ENCODE data around the gene AGK.
A peak's percentile ranks its signal among the peaks of the same experiment; 100 is the strongest.

Gene AGK

DNA sequence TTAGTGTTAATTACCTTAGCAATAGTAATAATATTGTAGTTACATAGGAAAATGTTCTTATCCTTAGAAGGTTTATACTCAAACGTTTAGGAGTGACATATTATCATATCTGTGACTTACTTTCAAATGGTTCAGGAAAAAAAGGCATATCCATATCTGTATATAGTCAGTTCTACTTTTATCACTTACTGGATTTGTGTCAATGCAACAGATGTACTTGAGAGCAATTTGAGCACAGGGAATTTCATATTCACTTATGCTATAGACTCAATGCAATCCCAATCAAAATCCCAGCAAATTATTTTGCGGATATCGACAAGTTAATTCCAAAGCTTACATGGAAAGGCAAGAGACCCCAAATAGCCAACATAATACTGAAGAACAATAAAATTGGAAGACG, 140.8 kb downstream of the AGK start:
- Histone ChIP-seq H3K9ac (ENCODE audit: low read length) (no peak overlapping the region), H3K36me3 (ENCODE audit: control insufficient read depth, low read depth, low read length) (no peaks in the 10 kb centered on the region), H3K9me3 (ENCODE audit: control insufficient read depth, low read depth, low read length) (no peaks in the 10 kb centered on the region), H3K27me3 (ENCODE audit: control insufficient read depth, insufficient read depth, low read length) (no peaks in the 10 kb centered on the region), H3K27ac (ENCODE audit: low read length) (no peak overlapping the region), H3K4me1 (ENCODE audit: control insufficient read depth, low read depth, low read length) (peaks cover 8% of the 10 kb centered on the region), H3K4me3 (ENCODE audit: low read length) (no peak overlapping the region)

DNA sequence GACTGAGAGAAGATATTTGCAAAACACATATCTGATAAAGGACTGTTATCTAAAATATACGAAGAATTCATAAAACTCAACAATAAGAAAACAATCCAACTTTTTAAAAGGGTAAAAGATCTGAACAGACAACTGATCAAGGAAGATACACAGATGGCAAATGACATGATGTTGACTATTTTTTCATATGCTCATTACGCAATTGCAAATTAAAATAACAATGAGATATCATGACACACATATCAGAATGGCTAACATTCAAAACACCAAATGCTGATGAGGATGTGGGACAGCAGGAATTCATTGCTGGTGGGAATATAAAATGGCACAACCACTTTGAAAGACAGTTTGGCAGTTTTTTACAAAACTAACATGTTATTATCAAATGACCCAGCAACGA, 141.9 kb downstream of the AGK start:
- Histone ChIP-seq H3K27me3 (ENCODE audit: control insufficient read depth, insufficient read depth, low read length) (no peaks in the 10 kb centered on the region), H3K9me3 (ENCODE audit: control insufficient read depth, low read depth, low read length) (no peaks in the 10 kb centered on the region)

DNA sequence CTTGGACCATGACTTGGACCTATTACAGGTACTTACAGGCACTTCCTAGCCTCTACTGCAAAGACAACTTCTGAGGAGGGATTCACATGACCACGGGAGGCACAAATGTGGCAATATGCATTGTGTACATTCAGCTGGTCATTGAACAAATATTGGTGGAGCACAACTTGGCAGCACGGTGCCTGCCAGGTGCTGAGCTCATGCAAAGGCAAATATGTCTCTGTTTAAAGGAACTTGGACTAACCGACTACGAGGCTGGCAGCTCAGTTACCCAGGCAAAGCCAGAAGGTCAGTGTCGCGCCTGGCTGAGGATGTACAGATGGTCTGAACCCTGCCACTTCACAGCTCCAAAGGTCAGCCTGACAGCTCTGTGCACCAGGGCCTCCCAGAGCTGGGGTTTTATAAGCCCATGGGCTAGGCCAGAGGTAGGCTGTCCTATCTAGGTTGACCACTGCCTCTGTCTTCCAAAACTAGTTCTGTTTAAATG, 144.6 kb downstream of the AGK start:
- peaks cover 9% of the 10 kb centered on the region for H3K27me3 ChIP-seq (ENCODE audit: control insufficient read depth, insufficient read depth, low read length)
- no peaks in the 10 kb centered on the region for H3K36me3 ChIP-seq (ENCODE audit: control insufficient read depth, low read depth, low read length)
- no peak overlapping the region for H3K9ac ChIP-seq (ENCODE audit: low read length)
- H3K9me3 ChIP-seq (ENCODE audit: control insufficient read depth, low read depth, low read length): no peaks in the 10 kb centered on the region
- no peak overlapping the region for H3K4me3 ChIP-seq (ENCODE audit: low read length)
- H3K27ac ChIP-seq (ENCODE audit: low read length): no peak overlapping the region
- H3K4me1 ChIP-seq (ENCODE audit: control insufficient read depth, low read depth, low read length): peaks cover 31% of the 10 kb centered on the region

More for the DNA sequence above, 141.9 kb downstream of the AGK start:
- Histone ChIP-seq H3K4me1 (ENCODE audit: control insufficient read depth, low read depth, low read length) (peaks cover 19% of the 10 kb centered on the region), H3K9ac (ENCODE audit: low read length) (no peak overlapping the region), H3K36me3 (ENCODE audit: control insufficient read depth, low read depth, low read length) (no peaks in the 10 kb centered on the region), H3K27ac (ENCODE audit: low read length) (no peak overlapping the region), H3K4me3 (ENCODE audit: low read length) (no peak overlapping the region)

DNA sequence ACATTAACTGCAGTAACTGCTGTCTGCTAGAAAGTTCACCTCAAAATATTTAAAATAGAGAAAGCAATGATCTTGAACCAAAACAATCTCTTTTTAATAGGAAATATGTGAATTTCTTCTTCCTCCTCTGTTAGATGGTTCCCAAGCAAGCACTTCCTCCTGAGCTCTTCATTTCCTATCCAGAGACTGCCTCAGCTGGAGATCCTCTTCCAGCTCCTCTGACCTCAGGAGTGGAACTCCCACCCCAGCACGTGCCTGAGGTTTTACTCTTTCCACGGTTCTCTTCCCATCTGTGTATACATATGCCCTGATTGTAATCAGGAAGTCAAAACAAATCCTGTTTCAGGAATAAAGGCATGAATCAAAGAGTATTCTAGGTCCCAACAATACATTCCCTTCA, 145.1 kb downstream of the AGK start:
- Histone ChIP-seq H3K4me3 (ENCODE audit: low read length) (no peak overlapping the region), H3K9ac (ENCODE audit: low read length) (no peak overlapping the region), H3K27me3 (ENCODE audit: control insufficient read depth, insufficient read depth, low read length) (peaks cover 11% of the 10 kb centered on the region), H3K27ac (ENCODE audit: low read length) (no peak overlapping the region), H3K36me3 (ENCODE audit: control insufficient read depth, low read depth, low read length) (no peaks in the 10 kb centered on the region), H3K4me1 (ENCODE audit: control insufficient read depth, low read depth, low read length) (peaks cover 31% of the 10 kb centered on the region), H3K9me3 (ENCODE audit: control insufficient read depth, low read depth, low read length) (no peaks in the 10 kb centered on the region)

DNA sequence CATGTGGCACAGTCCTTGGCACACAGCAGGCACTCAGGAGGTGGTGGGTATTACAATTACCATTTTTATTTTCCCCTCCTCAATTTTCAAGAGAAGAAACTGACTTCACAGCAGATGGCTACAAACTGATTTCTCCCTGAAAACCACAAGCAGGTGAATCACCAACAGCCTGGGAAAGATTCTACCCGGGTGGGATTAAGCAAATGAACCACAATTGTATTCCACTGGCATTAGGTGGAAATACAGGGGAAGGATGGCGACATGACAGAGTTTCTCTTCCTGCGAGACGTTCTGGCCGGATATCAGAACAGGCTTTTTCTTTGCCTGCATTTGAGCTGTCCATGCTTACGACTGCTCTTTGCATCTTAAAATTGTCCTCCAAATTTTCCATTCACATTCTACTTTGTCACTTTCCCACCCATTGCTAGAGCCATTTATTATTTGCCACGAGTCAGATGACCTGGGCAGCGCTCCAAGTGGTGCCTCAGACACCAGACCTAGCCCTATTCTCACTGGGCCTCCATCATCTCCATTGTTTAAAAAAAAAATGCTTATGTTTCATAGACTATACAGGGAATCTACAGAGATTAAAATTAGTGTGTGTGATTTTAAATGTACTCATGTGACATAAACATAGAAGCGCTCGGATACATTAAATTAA, 146.1 kb downstream of the AGK start:
- Histone ChIP-seq H3K9ac (ENCODE audit: low read length) (no peak overlapping the region), H3K4me3 (ENCODE audit: low read length) (no peak overlapping the region), H3K36me3 (ENCODE audit: control insufficient read depth, low read depth, low read length) (no peaks in the 10 kb centered on the region), H3K27me3 (ENCODE audit: control insufficient read depth, insufficient read depth, low read length) (peaks cover 13% of the 10 kb centered on the region), H3K9me3 (ENCODE audit: control insufficient read depth, low read depth, low read length) (no peaks in the 10 kb centered on the region), H3K4me1 (ENCODE audit: control insufficient read depth, low read depth, low read length) (peaks cover 27% of the 10 kb centered on the region), H3K27ac (ENCODE audit: low read length) (no peak overlapping the region)

DNA sequence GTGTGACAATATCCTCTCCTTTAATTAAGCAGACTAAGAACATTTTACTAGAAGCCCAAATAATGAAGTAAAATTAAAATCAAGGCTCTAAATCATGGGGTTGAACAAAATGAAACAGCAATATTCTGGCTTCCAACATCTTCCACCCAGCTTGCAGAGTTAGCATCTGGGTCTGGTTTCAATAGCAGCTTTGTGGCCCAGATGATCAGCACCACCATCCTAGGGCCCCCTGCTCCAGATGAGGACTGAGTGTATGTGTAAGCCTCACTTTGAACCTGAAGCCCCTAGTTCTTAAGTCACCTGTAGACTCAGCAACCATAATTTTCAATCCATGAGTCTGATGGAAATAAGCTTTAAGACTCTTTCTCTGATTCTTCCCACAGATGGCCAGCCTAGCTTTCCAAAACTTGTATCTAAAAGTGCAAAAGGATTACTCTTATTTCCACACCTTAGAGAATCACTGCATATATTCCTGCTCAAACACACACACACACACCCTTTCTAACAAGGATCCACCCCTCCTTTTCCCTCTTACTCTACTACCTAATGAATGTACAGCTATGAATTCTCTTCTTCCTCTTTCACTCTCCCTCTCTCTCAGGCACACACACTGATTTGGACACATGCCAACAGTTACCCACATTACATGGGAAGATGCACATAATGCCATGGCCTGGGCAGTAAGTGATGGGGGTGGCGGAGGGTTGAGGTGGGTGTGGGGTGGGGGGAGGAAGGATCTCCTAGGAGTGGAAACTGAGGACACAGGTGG, 147.2 kb downstream of the AGK start:
- Histone ChIP-seq H3K27ac (ENCODE audit: low read length) (no peak overlapping the region), H3K9me3 (ENCODE audit: control insufficient read depth, low read depth, low read length) (no peaks in the 10 kb centered on the region), H3K36me3 (ENCODE audit: control insufficient read depth, low read depth, low read length) (no peaks in the 10 kb centered on the region), H3K9ac (ENCODE audit: low read length) (no peak overlapping the region), H3K4me1 (ENCODE audit: control insufficient read depth, low read depth, low read length) (peaks cover 30% of the 10 kb centered on the region), H3K4me3 (ENCODE audit: low read length) (no peak overlapping the region), H3K27me3 (ENCODE audit: control insufficient read depth, insufficient read depth, low read length) (peaks cover 23% of the 10 kb centered on the region)

DNA sequence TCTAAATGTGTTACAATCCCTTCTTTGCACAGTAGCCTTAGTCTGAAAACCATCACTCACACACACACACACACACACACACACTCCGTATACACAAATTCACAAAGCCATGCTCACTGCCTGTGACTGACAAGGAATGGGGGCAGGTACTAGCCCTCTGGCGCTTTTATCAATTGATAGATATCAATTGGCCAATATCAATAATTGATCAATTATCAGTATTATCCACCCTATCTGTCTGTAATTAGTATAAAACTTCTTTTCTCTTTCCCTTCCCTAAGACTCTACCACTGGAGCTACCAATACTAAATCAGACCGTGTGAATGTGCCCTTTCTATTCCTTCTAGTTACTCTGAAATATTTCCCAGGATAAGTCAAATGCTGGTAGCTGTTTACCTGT, 148.7 kb downstream of the AGK start:
- Histone ChIP-seq H3K4me3 (ENCODE audit: low read length) (no peak overlapping the region), H3K27me3 (ENCODE audit: control insufficient read depth, insufficient read depth, low read length) (peaks cover 28% of the 10 kb centered on the region), H3K4me1 (ENCODE audit: control insufficient read depth, low read depth, low read length) (peaks cover 30% of the 10 kb centered on the region), H3K9ac (ENCODE audit: low read length) (no peak overlapping the region), H3K27ac (ENCODE audit: low read length) (no peak overlapping the region), H3K9me3 (ENCODE audit: control insufficient read depth, low read depth, low read length) (no peaks in the 10 kb centered on the region), H3K36me3 (ENCODE audit: control insufficient read depth, low read depth, low read length) (no peaks in the 10 kb centered on the region)

DNA sequence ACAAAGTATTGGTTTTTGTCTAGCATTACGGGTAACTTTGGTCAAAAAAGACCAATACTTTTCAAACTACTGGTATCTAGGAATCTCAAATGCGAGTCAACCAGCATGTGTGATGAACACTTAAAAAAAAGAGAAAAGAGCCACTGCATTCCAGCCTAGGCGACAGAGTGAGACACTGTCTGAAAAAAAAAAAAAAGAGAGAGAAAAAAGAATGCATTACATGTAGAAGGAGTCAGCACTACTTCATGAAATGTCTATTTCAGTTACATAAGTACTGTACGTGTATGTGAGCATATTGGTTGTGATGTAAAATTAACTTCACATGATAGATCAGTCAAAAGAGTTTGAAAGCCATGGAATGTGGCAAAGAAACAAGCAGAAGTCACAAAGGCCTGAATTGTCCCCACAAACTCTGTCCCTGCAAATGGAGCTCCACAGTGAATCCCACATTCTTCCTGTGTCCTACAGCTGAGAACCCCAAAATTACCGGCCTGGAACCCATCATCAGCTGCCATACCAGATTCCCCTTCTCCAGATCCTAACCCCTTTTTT, 149.2 kb downstream of the AGK start:
- H3K4me1 ChIP-seq (ENCODE audit: control insufficient read depth, low read depth, low read length): peaks cover 30% of the 10 kb centered on the region
- no peaks in the 10 kb centered on the region for H3K36me3 ChIP-seq (ENCODE audit: control insufficient read depth, low read depth, low read length)
- no peaks in the 10 kb centered on the region for H3K9me3 ChIP-seq (ENCODE audit: control insufficient read depth, low read depth, low read length)
- no peak overlapping the region for H3K27ac ChIP-seq (ENCODE audit: low read length)
- H3K27me3 ChIP-seq (ENCODE audit: control insufficient read depth, insufficient read depth, low read length): peaks cover 28% of the 10 kb centered on the region
- H3K4me3 ChIP-seq (ENCODE audit: low read length): peak overlapping the region; percentile 87
- H3K9ac ChIP-seq (ENCODE audit: low read length): no peak overlapping the region

DNA sequence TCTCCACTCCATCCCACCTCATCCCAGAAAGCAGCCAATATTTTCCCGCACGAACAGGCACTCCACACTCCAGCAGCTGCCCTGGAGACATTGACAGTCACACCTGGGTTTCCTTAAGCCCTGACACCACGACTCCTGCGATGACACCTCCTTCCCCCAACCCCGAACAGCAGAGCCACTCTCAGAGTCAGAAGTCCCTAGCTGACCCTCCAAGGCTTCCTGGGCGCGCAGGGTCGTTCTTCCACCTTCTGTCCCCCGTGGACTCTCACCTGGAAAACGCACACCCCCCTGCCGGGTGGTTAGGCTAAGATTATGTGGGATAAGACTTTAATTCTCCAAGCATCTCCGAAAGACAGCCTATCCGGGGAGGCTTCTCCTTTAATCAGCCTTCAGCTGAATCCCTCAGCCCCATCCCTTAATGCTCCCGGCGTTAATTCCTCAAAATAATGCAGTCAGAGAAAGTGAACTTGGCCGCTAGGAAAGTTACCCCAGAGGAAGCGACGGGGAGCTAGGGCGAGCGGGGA, 149.7 kb downstream of the AGK start:
- peak overlapping the region; percentile 87 for H3K4me3 ChIP-seq (ENCODE audit: low read length)

DNA sequence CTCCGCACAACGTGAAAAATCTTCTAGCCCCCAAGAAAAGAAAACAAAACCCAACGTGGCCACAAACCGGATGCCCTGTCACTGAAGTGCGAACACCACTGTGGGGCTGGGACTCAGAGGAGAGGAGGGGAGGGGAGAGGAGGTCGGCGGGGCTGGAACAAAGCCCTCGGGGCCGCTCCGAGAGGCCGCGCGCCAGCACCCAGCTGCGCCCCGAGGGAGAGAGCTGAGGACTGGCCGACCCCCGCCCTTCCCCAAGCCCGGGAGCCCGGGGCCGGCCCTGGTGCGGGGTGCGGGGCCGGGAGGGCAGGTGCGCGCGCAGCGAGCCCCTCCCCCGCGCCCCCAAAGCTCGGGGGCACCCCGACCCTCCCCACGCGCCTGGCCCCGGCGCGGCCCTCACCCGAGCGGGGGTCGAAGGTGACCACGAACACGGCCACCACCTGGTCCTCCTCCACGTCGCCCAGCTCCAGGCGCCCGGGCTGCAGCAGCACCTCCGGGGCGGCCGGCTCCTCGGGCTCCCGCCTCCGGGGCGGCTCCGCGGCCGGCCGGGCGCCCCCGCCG, 150.4 kb downstream of the AGK start:
- Histone ChIP-seq H3K36me3 (ENCODE audit: control insufficient read depth, low read depth, low read length) (no peaks in the 10 kb centered on the region), H3K4me1 (ENCODE audit: control insufficient read depth, low read depth, low read length) (peaks cover 30% of the 10 kb centered on the region), H3K27ac (ENCODE audit: low read length) (no peak overlapping the region), H3K9me3 (ENCODE audit: control insufficient read depth, low read depth, low read length) (no peaks in the 10 kb centered on the region), H3K9ac (ENCODE audit: low read length) (no peak overlapping the region), H3K4me3 (ENCODE audit: low read length) (peak overlapping the region; percentile 59), H3K27me3 (ENCODE audit: control insufficient read depth, insufficient read depth, low read length) (peaks cover 28% of the 10 kb centered on the region)

More for the DNA sequence above, 149.7 kb downstream of the AGK start:
- H3K9ac ChIP-seq (ENCODE audit: low read length): peak overlapping the region; percentile 45
- peaks cover 30% of the 10 kb centered on the region for H3K4me1 ChIP-seq (ENCODE audit: control insufficient read depth, low read depth, low read length)
- no peaks in the 10 kb centered on the region for H3K36me3 ChIP-seq (ENCODE audit: control insufficient read depth, low read depth, low read length)
- H3K9me3 ChIP-seq (ENCODE audit: control insufficient read depth, low read depth, low read length): no peaks in the 10 kb centered on the region
- peaks cover 28% of the 10 kb centered on the region for H3K27me3 ChIP-seq (ENCODE audit: control insufficient read depth, insufficient read depth, low read length)
- H3K27ac ChIP-seq (ENCODE audit: low read length): no peak overlapping the region

DNA sequence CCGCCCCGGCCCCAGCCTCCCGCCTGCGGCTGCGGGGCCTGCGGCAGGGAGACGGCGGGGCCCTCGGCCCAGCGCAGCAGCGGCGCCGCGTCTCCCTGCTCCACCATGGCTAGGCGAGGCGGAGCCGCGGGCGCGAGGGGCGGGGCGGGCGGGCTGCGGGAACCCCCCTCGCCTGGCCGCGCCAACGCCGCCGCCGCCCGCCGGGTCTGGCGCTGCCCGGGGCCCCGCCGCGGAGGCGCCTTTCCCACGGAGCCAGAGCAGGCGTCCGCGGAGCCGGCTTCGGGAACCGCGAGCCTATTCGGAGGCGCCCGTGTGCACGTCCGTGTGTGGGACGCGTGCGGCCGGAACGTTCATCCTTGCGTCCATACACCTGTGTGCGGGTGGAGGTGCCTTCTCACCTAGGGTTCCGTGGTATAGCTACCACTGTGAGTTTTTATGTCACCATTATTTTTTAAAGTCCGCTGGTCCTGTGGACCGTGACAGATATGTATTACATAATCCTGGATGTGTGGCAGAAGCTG, 150.9 kb downstream of the AGK start, which contains the start of gene DENND11:
Gene DENND11 (minus strand): TSS at position 120 of the 521 bp plus-strand sequence. CDS start 13 bp downstream, at position 107.
- H3K9ac ChIP-seq (ENCODE audit: low read length): peak within 1 kb of the TSS; percentile 45
- peak within 1 kb of the TSS; percentile 87 for H3K4me3 ChIP-seq (ENCODE audit: low read length)
- no peak within 1 kb of the TSS for H3K27ac ChIP-seq (ENCODE audit: low read length)
- peaks cover 27% of the 10 kb centered on the region for H3K4me1 ChIP-seq (ENCODE audit: control insufficient read depth, low read depth, low read length)
- H3K36me3 ChIP-seq (ENCODE audit: control insufficient read depth, low read depth, low read length): no peaks in the 10 kb centered on the region
- H3K27me3 ChIP-seq (ENCODE audit: control insufficient read depth, insufficient read depth, low read length): peaks cover 28% of the 10 kb centered on the region
- no peaks in the 10 kb centered on the region for H3K9me3 ChIP-seq (ENCODE audit: control insufficient read depth, low read depth, low read length)

Measured in iPS-18a (cell line).